Measurements from ENCODE around the gene CLEC18B.
"Not testable (repeated sequence)": the region's sequence is repeated elsewhere in the genome, so short reads cannot be mapped to it uniquely, and the experiment has no call there.

CLEC18B gene

DNA sequence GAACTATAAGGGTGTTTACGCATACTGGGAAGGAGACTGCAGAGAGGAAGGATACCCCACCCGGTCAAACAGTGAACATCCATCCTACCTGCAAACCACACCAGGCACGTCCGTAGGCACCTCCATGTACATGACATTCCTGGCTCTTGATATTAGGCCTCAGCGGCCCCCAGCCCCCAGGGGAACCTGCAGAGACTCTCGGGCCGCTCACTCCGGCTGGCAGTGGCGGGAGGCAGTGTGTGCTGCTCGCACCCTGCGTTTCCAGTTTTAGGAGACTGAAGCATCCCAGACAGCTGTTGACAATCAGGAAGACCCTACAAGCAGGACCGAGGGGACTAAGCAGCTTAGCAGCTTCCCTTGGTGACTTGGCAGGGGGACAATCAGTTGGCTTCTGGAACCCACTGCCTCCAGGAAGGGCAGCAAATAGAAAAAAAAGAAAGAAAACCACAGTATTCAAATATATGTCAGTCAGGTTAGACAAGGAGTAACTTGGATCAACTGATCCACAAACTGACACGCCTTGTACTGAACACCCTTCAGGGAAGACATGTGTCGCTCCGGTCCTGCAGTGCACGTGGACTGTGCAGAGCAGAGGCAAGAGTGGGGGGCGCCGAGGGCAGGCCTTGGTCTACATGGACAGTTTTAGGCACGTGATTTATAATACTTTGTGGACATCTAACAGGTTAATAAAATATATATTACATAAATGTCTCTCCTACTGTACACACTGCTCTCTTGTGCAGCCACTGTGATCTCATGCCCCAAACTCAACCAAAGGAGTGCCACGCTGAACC lies 29.9 kb upstream of the CLEC18B start:
- no peak overlapping the region for H3K27ac ChIP-seq
- TF ChIP-seq, protein P1, sequence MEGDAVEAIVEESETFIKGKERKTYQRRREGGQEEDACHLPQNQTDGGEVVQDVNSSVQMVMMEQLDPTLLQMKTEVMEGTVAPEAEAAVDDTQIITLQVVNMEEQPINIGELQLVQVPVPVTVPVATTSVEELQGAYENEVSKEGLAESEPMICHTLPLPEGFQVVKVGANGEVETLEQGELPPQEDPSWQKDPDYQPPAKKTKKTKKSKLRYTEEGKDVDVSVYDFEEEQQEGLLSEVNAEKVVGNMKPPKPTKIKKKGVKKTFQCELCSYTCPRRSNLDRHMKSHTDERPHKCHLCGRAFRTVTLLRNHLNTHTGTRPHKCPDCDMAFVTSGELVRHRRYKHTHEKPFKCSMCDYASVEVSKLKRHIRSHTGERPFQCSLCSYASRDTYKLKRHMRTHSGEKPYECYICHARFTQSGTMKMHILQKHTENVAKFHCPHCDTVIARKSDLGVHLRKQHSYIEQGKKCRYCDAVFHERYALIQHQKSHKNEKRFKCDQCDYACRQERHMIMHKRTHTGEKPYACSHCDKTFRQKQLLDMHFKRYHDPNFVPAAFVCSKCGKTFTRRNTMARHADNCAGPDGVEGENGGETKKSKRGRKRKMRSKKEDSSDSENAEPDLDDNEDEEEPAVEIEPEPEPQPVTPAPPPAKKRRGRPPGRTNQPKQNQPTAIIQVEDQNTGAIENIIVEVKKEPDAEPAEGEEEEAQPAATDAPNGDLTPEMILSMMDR (conservative IDR thresholded peaks at IDR 0.05) = no peak

DNA sequence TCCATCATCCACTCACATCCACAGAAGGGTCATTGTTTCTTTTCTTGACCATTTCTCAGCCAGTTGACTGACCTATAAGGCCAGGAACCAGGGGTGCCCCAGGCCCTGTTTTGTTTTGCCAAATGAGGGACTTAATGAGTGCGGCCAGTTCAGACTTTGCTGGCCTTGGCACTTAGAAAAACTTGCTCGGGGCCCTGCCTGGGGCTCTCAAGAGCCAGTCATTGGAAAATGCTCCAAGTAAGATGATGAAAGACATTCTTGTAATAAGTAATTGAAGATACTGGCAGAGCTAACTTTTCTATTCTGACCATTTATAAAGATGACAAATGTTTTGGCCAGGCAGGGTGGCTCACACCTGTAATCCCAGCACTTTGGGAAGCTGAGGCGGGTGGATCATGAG lies 29.0 kb upstream of the CLEC18B start:
- H3K27ac ChIP-seq = no peak overlapping the region
- TF ChIP-seq, protein P1 (conservative IDR thresholded peaks at IDR 0.05) = no peak

DNA sequence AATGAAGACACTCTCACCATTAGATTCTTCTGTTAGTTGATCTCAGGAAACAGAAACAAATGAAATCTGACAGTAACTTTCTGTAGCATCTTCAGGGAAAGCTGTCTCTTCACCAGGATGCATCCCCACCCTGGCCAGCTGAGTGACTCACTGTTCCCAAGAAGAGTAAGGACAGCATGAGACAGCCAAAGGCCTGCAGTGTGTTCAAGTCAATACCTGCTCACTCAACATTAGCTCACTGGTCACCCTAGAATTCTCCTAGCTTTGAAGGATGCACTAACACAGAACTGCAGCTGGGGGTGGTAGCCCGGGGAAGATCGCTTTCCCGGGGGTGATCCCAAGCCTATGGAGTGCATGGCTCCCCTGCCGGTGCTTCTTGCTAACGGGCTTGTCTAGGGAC lies 28.2 kb upstream of the CLEC18B start:
- TF ChIP-seq, protein P1 (conservative IDR thresholded peaks at IDR 0.05) = no peak
- no peak overlapping the region for H3K27ac ChIP-seq

DNA sequence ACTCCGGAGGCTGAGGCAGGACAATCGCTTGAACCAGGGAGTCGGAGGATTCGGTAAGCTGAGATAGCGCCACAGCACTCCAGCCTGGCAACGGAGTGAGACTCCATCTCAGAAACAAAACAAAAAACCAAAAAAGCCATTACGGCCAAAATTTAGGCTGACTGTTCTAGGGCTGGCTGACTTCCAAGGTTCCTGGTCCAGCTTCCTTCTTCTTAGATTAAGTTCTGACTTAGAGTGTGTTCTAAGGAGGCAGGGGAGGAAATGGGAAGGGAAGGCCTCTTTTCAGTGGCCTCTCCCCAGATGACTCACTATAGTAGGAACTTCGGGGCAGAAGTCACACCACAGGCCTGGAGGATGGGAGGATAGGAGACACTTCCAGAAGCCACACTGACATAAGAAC lies 27.7 kb upstream of the CLEC18B start:
- TF ChIP-seq, protein P1 (conservative IDR thresholded peaks at IDR 0.05) = no peak
- H3K27ac ChIP-seq = no peak overlapping the region

DNA sequence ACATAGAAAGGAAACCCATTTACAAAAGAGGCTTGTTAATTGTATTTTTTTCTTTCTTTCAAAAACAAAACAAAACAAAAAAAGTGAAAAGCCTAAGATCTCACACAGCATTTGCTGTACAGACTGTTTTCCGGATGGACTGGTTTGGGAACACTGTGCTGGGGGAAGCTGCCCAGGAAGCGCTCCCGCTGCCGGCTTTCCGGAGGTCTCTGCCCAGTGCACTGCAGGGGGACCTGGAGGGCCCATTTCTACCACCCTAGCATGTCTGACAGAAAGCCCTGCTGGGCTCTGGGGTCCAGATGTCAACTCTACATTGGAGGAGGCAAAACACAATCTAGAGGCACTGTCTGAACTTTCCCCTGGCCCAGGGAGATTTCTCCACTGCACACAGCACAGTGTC lies 26.3 kb upstream of the CLEC18B start:
- TF ChIP-seq, protein P1 (conservative IDR thresholded peaks at IDR 0.05) = no peak
- H3K27ac ChIP-seq = no peak overlapping the region

DNA sequence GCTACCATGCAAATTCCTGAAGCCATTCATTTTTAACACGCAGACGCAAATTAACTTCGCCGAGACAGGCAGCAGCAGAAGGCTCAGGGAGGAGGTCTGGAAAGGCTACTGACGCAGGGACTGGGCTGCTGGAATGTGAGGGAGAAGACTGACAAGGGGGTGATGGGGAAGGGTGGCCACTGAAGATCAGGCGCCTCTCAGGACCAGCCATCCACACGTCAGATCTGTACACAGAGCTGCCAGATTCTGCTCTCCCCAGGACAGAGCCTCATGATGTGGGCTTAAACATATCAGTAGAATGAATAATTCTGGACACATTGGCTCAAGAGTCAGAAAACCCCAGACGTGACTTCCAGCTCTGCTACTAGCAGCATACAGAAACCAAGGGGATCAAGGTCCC lies 25.6 kb upstream of the CLEC18B start:
- TF ChIP-seq, protein P1 (conservative IDR thresholded peaks at IDR 0.05) = no peak
- no peak overlapping the region for H3K27ac ChIP-seq

DNA sequence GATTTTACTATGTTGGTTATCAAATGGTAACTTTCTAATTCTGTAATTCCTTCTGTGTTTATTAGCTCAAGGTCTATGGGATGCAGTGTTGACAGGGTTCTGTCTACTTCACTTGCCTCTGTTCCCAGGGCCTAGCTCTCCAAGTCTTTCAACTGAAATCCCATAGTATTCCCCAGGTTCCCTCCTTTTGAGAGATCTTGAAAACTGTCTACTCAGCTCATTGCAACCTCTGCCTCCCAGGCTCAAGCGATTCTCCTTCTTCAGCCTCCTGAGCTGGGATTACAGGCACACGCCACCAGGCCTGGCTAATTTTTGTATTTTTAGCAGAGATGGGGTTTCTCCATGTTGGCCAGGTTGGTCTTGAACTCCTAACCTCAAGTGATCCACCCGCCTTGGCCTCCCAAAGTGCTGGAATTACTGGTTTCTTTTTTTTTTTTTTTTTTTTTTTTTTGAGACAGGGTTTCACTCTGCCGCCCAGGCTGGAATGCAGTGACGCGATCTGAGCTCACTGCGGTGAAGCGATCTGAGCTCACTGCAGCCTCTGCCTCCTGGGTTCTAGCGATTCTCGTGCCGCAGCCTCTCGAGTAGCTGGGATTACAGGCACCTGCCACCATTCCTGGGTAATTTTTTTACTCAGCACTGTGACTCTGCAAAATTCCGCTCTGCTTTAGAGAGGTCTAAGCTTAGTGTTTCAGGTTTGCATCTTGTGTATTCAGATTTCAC lies 22.5 kb upstream of the CLEC18B start:
- H3K27ac ChIP-seq = not testable (repeated sequence)

DNA sequence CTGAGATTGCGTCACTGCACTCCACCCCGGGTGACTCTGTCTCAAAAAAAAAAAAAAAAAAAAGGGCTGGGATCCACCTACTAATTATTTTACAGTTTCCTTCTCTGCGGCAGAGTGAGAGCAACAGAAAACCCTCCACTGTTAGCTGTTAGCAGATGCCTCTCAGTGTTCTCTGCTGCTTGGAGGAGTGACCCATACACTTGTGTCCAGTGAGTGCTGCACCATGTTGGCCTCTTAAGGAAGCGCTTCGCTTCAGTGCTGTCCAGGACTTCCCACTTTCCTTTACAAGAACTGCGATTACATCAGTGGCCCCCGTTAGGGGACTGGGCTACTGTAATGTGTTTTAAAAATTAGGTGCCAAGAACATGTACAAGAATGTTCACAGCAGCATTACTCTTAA lies 18.4 kb upstream of the CLEC18B start:
- no peak overlapping the region for H3K27ac ChIP-seq
- TF ChIP-seq, protein P1 (conservative IDR thresholded peaks at IDR 0.05) = no peak

Data from VCaP (cell line).